ENCODE measurements around the gene GCNA.
"Not testable (repeated sequence)": the region's sequence is repeated elsewhere in the genome, so short reads cannot be mapped to it uniquely, and the experiment has no call there.

Gene GCNA

DNA sequence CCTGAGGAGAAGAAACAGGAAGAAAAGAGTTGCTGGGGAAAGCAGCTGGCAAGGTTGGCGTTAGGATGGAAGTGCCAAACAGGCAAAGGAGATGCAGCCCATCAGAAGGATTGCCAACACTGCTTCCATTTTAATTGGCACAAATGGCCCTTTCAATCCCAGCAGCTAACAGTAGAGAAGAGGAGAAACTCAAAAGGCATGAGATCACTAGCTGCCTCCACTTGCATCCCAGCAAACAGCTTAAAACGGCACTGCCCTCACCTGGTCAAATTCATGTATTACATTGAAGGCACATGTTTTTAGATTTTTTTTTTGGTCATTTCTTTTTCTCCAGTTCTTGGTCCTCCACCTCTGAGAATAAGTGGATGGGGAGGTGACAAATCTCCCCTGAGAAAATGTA lies 74.2 kb downstream of the GCNA start:
- no peak for DNase-seq

DNA sequence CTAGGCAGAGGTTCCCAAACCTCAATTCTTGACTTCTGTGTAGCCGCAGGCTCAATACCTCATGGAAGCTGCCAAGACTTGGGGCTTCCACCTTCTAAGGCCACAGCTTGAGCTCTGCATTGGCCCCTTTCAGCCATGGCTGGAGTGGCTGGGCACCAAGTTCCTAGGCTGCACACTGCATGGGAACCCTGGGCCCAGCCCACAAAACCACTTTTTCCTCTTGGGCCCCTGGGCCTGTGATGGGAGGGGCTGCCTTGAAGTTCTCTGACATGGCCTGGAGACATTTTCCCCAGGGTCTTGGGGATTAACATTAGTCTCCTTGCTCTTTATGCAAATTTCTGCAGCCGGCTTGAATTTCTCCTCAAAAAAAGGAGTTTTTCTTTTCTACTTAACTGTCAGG lies 75.1 kb downstream of the GCNA start:
- DNase-seq: no peak

DNA sequence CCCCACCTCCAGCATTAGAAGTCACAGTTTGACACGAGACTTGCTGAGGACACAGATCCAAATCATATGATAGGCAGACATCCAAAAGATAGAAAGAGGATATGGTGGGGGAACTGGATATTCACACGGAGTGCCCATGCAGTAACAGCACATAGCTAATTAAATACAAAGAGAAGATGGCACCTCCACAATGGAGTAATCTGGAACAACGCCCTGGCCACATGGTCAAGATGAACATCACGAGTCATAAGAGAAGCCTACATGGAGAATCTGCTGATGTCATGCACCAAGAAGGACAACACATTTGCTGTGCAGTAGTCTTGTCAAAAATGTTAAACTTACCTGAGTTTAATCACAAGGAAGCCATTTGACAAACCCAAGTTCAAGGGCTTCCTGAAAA lies 79.0 kb downstream of the GCNA start:
- DNase-seq: no peak

DNA sequence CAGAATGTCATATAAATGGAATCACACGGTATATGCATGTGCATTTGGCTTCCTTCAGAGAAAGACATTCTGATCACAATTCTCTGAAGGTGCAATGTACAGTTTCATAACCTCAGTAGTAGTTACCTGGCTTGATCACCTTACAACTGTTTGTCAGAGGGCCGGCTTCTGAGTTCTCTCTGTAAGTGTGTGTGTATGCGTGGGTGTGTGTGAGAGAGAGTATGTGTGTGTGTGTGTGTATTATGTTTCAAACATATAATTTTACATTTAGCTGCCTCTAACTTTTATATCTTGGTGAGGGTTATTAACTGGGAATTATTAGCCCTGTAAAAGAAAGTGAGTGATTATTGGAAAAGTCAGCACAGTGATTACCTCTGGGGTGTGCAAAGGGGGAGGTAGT lies 81.1 kb downstream of the GCNA start:
- DNase-seq: no peak

DNA sequence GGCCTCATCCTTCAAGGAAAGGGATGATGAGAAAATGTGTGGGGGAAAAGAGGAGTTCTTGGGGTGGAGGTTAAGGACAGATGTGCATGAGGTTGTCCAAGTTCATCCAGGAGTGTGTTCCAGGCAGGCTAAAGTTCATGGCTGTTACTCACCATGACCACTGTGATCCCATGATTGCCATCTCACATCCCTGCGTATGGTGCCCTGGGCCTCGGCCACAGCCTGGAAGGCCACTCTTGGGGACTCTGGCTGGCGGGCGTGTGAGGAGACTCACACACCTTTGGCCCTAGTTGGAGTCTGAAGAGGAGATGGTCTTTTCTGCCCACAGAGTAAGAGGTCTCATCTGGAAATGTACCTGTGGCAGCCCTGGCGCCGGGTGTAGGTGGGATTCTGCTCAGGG lies 81.7 kb downstream of the GCNA start:
- DNase-seq: no peak

DNA sequence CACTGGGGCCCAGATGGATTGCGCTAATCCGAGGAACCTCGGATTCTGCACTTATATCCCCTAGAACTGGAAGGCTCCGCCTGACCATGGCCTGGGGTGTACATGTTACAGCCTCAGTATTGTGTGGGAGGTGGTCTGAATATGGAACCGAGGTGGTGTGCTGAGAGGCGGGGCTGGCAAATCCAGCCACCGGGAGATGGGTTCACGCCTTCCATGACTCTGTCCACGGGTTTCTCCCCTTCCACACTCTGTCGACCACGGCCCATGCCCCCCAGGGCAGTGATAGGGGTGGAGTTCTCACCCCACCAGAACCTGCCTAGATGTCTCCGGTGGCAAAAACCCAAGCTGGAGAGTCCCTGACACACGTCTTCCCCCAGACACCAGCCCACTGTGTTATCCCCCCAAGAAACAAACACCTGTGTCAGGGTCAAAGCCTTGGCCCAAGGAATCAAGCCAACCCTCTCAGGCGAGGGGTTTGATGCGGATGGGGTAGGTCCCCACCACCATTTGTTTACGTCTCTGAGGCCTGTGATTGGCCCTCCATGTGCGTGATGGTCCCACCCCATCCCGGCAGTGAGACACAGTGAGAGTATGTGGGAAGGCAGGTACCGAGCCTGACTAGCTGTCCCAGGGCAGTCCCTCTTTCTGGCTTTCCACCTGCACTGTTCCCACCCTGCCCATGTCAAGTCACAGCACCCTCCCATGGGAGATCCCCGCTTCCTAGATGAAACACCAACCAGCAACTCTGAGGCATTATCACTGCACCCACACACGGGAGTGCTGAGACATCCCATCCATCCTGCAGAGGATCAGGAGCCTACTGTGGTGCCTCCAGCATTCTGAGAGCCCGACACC lies 82.6 kb downstream of the GCNA start:
- no peak for DNase-seq

DNA sequence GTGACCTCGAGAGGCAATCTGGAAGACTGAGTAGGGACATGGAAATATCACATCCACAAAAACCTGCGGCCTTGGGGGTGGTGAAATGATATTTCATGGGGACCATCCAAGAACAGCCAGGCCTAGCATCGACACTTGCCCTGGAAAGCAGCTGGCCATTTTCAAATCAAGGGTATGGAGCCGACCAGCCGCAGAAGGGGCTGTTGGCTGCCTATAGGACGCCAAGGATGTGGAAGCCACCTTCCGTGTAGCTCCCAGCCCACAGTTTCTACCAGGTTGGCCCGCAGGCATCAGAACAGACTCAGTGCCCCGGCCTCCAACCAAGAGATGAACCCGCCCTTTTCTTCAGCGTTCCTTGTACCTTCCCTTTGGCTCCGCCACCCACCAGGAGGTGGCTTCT lies 83.7 kb downstream of the GCNA start:
- no peak for DNase-seq

DNA sequence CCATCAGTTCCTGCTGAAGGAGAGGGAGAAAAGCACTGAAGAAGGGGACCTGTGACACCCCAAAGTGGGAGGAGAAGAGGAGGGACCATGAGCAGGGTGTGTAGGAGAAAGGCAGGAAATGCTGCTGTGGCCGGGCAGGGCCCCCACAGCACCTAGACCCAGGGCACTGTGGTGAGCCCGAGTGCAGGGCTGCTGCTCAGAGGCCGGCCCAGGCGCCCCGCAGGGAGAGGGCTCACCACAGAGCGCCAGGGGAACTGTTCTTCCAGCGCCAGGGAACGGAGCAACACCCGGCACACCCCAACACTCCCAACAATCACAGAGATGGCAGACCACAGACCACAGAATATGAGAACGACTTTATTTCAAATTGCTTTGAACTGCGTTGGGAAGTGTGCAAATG lies 84.4 kb downstream of the GCNA start:
- not testable (repeated sequence) for DNase-seq
